G401.6 (cell line): ENCODE measurements around the gene UBE2H.
"Not testable (repeated sequence)": the region's sequence is repeated elsewhere in the genome, so short reads cannot be mapped to it uniquely, and the experiment has no call there.

ENCODE experiments used
- FAIRE-seq: peaks from 2 replicates; lab custom pipeline; 2012; peaks lifted over from hg19 to GRCh38; lab: Jason Lieb, UNC

Gene UBE2H

DNA sequence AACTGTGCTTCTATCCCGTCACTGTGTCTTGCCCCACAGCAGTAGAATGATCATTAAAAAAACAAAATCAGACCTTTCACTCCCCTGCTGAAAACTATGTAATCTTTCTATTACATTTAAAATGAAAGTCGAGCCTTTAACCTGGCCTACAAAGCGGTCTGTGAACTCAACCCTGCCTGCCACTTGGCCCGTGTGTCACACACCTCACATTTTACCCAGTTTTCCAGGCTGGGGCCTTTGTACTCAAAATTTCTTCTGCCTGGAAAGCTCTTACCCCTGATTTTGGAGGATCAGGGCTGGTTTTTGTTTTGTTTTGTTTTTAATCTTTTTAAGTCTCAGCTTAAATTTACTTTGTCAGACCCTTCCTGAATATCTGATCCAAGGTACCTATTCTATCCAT lies 82.1 kb downstream of the UBE2H start:
- FAIRE-seq, result no peak

GRCh38 chr7:129866251-129866650 lies 86.5 kb downstream of the UBE2H start:
- no peak for FAIRE-seq

DNA sequence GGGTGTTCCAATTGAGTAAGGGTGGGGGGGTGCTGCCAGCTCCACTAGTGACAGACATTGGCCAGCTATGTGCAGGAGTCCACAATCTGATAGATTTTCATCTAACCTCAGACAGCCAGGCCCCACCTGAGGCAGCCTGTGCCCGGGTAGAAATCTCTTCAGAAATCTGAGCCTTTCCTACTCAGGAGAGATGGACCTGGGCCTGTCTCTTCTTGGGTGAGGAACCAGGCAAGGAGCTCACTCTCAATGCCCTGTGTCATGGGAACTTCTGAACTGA lies 86.9 kb downstream of the UBE2H start:
- FAIRE-seq, result no peak

DNA sequence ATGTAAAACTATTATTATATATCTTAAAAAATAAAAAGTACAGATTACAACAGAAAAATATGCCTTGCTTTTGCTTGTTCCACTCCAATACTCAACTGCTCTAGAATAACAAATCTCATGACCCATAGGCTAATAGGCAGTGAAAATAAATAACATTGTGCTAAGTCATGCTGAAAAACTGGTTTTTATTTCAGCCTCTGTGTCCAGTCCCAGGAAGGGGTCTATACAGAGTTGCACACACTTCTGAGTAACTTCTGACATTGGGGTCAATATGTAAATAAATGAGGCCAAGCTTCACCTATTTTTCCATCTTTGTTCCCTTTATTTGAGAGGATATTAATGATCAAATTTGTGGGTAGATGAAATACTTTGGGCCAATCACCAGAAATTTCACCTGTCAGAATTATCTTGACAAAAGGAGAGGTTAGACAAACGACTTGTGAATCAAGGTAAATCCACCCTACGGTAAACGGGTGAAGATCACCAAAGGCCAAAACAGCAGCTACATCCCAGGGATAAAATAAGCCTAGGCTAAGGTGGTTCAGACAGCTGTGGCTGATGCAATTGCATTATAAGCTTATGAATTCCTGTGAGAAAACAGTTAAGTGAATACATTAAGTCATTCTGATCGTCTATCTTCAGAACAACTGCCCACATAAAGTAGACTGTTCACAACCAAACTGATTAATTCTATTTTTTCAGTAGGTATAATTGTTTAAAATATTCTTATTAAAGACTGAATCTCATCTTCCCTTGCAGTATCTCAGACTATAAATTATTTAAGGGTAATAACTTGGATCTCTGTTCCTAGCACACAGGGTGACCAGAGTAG lies 87.5 kb downstream of the UBE2H start:
- no peak for FAIRE-seq

GRCh38 chr7:129864676-129865075 lies 88.1 kb downstream of the UBE2H start:
- FAIRE-seq, result not testable (repeated sequence)

GRCh38 chr7:129864042-129864441 lies 88.7 kb downstream of the UBE2H start:
- no peak for FAIRE-seq

DNA sequence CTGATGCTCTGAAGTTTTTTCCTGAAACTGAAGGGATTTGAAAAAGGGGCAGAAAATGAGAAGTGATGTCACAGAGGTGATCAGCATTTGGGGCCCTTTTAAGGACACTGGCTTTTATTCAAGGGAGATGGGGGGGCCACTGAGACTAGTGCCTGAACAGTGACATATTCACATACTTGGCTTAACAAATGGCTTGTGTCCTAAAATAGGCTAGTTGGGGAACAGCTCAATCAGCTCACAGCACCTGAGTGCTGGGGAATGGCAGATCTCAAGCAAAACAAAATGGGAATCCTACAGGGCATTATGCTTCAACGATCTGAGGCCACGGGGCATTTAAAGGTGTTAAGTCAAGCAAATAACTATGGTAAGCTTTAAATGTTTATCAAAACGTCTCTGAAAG lies 90.1 kb downstream of the UBE2H start:
- no peak for FAIRE-seq

GRCh38 chr7:129860784-129861183 lies 92.0 kb downstream of the UBE2H start:
- not testable (repeated sequence) for FAIRE-seq

DNA sequence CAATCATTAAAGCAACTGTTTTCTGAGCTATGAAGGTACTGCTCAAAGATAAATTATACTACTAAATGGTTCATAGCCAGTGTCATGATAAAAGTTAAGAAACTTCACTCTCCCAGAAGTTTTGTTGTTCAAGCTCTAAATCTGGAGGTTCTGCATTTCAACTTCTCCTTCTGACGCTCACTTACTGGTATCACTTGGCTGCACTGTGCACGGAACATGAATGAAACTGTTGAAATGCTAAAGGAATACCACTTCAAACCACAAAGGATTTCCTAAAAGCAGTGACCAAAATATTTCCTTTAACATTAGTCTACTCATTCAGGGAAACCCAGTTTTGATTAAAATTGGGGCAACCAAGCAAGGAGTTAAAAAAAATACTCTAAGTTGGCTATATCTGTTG lies 93.6 kb downstream of the UBE2H start:
- FAIRE-seq, result no peak

GRCh38 chr7:129858490-129858889 lies 94.3 kb downstream of the UBE2H start:
- no peak for FAIRE-seq

- no peak for FAIRE-seq
These were observed 95.4 kb downstream of the UBE2H start for GRCh38 chr7:129857313-129857712.

DNA sequence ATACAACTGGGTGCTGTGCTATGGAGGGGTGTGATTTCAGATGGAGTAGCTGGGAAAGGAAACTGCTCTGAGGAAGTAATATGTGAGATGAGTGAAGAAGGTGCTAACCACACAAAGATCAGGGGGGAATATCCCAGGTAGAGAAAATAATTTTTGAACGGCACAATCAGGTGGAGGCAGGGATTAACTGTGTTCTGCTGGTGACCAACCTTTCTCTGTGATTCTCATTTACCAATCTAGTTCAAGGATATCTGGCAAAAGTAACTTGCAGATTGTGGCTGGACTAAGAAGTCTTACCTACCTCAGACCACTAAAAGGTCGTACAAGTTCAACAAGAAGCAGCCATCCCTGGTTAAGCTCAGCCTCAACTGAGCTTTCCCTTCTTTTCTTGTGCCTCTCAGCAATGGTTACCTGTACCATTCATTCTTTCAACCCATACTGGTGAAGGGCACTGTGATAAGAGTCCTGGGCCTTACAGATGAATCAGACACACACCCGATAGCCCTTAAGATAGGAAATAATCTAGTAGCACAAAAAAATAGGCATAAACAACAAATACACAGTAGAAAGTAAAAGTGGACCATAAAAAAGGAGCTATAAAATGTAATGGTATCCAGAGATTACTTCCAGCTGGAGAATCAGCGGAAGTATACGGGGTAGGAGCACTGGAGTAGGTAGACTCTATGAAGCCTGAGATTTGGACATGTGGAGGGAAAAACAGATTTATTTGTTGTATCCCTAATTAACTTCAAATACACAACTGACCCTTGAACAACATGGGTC lies 96.6 kb downstream of the UBE2H start:
- FAIRE-seq, result no peak

DNA sequence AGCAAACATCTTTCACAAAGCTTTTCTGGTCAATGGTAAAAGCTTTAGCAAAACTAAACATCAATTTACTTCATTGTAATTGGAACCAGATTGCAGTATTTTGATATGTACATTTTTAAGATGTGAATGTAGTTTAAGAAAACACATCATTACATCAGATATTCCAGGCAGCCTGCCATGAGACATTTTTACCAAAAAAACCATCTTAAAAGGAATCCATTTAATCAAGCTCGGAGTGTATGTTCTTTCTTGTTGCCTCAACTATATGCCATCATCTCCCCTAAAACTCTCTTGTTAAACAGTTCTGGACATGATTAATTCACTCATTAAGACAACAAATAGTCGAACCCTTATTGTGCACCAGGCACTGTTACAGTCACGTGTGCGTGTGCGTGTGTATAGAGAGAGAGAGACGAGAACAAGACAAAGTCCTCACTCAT lies 97.5 kb downstream of the UBE2H start:
- FAIRE-seq, result no peak

- FAIRE-seq, result no peak
These were observed 98.4 kb downstream of the UBE2H start for GRCh38 chr7:129854401-129854800.

DNA sequence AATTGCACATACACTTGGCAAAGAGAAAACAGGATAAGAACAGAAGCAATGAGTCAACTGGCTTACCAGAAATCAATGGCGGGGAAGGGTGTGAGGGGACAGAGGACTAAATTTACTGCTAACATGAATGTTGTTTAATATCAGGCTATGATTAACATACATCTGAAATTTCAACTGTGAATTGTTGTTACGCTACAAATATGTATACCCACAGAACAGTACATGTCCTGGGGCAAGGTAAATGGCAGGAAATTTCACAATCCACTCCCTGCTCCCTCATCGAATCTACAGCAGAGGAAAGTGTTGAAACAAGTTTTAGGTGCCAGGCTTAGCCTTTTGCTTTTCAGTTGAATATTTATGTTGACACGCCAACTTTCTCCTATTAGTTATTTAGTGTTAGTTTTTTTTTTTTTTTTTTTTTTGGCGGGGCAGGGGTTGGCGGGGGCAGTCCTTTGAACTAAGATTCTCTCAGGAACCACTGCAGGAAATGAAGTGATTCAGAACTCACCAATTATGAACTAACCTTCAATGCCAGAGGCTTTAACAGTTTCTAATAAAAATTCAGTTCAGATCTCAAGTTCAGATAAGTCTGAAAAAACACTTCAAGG lies 99.0 kb downstream of the UBE2H start:
- no peak for FAIRE-seq

- FAIRE-seq, result no peak
These were observed 101.0 kb downstream of the UBE2H start for GRCh38 chr7:129851809-129852208.

DNA sequence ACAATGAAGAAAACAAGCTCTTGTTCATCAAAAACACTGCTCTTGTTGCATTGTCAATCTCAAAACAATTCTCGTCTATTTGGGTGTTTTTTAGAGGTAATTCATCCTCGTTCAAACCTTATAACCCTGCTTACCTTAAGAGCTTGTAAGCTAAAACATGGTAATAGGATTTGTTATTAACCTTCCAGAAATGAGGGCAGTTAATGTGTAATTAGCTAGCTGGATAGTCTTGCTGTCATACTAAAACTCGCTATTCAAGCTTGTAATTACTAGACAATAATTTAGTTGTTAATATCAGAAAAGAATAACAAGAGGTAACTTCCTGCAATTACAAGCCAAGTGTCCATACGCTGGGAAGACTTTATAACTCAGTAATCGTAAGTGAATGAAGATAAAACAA lies 101.6 kb downstream of the UBE2H start:
- no peak for FAIRE-seq

DNA sequence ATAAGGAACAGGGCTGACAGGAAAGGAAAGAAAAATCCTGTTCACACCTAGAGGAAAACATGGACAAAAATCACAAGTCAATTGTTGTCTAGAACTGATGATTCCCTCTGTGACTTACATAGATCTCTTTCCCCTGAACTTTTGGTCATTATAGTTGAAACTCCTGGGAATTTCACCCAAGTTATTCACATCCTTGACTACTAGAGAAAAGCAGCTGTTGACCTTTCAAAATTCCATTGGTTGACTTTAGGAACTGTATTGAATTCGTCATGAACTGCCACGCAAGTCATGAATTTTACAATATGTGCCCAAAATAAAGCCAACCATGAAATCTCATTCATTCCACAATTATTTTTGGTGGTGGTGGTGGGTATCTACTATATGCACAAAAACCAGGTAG lies 104.3 kb downstream of the UBE2H start:
- no peak for FAIRE-seq

DNA sequence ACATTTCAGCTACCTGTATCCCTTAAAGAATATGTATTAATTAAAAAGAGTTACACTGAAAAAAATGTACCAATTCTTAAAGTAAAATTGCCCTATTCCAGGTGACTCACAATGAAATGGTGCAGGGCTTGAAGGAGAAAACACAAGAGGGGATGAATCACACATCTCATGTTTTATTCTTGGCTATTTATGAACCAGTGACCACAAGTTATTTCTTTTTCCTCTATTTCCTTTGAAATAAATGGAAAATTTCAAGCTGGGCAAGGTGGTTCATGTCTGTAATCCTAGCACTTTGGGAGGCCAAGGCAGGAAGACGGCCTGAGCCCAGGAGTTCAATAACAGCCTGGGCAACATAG lies 106.8 kb downstream of the UBE2H start:
- FAIRE-seq, result no peak

DNA sequence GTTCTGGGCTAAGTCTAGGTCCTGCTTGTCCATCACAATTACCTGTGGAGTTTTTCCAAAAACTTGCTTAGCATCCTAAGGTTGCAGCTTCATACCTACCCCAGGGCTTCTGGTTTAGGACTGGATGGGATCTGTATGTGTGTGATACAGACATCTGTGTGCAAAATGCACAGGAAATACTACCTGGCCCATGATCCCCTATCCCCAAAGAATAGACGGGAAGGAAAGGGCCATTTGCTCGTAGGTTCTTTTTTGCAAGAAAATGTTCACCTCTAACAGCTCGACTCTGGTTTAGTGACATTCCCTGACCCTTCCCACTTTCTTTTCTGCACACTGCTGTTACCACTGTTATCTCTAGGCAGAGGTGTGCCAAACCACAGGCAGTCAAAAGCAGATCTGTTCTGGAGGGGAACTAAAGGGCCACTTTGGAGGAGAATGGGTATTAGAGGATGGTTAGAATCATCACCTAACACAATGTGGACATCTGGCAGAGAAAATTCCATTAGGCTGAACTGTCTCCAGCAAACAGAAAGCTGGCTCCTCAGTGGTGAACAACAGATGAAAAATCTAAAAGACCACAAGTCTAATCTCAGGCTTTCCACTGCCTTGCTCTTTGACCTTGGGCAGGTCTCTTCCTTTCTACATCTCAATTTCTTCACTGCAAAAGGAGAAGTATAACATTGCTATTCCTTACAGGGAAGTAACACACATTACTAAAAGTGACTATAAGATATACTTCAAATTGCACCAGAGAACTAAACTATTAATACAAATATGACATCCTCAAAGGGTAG lies 107.4 kb downstream of the UBE2H start:
- FAIRE-seq, result no peak

DNA sequence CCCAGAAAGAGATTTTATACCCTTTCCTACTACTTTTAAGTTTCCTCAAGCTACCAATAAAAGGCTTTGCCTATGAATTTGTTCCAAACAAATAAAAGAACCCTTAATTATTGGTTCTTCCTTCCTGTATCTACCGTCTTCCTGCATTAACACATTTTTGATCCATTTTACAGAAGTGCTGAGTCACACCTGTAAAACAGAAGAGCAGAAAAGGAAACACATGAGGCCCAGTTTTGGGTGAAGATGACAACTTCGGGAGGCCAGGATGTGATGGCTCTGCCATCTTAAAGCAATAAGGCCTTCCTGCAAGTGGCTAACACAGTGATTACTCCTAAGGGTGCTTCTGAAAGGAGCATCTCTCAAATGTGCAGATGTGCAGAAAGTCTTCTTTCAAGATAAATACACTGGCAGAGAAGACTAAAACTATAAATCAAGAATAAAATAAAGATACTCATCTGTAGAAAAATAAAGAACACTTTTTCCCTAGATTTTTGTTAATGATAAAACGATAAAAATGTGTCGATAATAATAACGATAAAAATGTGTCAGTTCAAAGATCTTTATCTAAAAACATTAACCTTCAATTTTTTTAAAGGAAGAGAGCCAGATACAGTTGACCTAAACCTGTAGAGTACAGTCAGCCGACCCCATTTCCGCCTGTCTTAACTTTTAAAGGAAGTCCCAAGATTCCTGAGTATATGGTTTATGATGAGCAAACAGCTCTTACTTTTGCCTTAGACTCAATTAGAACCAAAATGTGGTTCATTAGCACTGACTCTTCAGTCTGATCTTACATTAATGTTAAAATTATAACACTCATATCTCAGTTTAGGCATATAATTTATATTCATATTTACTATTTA lies 108.6 kb downstream of the UBE2H start:
- no peak for FAIRE-seq
